GM11168 (cell line): ENCODE measurements around the gene SBNO1.
"Not testable (repeated sequence)": the region's sequence is repeated elsewhere in the genome, so short reads cannot be mapped to it uniquely, and the experiment has no call there.

ENCODE experiments used
- in situ Hi-C: fragments of 300-500 bp; cut with MboI; formaldehyde crosslinking; loops from one replicate; pipeline ENCODE4 v1.12.0; 2022; ENCODE audit warnings: low sequenced_read_pairs; ENCODE audit not compliant: unreplicated experiment

The SBNO1 gene

DNA sequence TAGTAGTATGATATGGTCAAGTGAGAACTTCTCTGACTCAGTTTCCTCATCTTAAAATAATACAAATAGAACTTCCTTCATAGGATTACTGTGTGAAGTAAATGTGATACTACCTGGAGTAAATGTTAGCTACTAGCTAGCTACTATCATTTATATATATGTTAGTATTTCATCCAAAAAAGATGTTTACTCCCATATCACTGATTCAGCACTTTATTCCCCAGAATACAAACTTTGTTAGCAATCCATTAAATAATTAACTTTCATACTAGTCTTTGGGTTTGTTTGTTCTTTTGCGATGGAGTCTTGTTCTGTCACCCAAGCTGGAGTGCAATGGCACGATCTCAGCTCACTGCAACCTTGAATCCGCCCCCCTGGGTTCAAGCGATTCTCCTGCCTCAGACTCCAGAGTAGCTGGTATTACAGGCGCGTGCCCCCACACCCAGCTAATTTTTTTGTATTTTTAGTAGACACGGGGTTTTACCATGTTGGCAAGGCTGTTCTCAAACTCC, 8.4 kb downstream of the SBNO1 start:
- in situ Hi-C loops = no loop called here

- in situ Hi-C loops = no loop called here
Observed at GRCh38 chr12:123354600-123354999, 10.0 kb downstream of the SBNO1 start.

DNA sequence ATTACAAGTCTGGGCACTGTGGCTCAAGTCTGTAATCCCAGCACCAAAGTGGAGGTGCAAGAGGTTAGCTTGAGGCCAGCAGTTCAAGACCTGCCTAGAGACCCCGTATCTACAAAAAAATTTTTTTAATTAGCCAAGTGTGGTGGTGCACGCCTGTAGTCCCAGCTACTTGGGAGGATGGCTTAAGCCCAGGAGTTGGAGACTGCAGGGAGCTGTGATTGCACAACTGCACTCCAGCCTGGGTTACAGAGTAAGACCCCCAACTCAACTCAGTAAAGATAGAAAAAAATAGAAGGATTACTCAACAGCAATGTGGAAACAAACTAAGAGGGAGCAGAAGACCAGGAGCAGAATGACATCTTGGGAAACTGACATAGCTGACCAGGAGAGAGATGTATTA, 13.3 kb downstream of the SBNO1 start:
- in situ Hi-C loops = no loop called here

DNA sequence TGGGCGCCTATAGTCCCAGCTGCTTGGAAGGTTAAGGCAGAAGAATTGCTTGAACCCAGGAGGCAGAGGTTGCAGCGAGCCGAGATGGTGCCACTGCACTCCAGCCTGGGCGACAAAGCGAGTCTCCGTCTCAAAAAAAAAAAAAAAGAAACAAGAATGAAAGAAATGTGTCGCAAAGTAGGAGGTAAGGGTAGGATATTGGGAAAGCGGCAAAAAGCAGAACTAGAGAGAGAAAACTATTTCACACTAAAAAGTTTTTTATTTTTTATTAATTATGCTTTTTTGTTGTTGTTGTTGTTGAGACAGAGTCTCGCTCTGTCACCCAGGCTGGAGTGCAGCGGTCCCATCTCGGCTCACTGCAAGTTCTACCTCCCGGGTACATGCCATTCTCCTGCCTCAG, 17.7 kb downstream of the SBNO1 start:
- in situ Hi-C loops = no loop called here

- in situ Hi-C loops = no loop called here
Observed at GRCh38 chr12:123344086-123344485, 20.6 kb downstream of the SBNO1 start.

DNA sequence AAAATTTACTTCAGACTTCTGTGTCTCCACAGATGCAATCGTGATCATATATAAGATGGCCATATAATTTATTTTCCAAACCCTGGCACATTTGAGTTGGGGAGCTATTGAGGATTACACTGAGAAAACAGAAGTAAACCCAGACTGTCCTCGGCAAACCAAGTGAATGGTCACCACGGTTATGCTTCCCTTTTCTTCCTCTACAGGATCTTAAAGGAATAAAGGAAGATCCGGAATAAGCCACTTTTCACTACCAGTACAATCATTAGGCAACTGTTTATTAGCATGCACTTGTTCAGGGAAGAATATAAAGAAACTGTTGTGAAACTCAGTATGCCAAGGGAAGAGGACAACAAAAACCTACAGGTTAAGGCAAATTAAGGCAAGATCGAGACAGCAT, 27.6 kb downstream of the SBNO1 start:
- in situ Hi-C loops = no loop called here

DNA sequence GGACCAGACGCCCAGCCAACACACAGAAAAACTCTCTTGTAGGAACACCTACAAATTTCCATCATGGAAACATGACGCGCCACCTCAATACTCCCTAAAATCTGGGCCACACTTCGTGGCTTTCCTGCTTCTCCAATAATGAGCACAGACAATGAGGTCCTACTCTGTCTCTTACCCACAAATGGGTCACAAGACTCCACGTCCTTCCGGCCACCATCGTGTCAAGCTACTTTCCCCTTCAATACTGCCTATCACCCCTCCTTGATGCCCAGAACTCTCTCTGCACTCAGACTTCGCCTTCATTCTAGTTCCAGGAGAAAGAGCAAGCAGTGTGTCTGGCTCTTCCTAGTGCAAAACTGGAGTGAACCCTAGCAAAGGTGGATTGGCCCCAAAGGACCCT, 28.1 kb downstream of the SBNO1 start:
- in situ Hi-C loops = no loop called here

DNA sequence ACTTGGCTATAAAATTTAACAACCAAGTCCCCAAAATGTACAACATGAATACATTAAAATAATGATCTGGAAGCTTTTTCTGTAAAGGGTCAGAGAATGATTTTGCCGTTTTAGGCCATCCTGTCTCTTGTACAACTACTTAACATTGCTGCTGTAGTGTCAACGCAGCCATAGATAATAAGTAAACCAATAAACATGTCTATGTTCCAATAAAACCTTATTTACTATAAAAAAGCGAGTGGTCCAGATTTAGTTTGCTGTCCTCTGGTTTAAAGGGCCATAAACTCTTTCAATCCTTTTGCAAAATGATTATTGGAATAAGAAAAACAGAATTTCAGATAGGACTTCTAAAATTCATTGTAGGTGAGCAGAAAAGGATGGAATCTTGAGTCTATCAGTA, 29.2 kb downstream of the SBNO1 start:
- in situ Hi-C loops = no loop called here

DNA sequence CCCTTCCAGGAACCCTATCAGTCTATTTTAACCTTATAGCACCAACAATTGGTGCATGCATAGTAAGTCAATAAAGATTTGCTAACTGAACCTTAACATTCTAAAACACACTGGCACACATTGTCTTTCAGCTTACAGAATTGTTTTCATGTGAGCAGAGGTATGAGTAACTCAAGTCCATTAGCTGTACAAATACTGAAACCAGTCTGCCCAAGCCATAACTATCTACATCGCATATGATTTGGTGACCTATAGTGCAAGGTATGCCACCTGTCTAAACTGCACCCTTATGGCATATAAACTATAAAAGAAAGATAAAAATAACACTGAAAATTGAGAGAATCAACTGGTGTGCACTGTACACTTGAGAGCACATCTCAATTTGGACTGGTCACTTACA, 34.8 kb downstream of the SBNO1 start:
- in situ Hi-C loops = no loop called here

DNA sequence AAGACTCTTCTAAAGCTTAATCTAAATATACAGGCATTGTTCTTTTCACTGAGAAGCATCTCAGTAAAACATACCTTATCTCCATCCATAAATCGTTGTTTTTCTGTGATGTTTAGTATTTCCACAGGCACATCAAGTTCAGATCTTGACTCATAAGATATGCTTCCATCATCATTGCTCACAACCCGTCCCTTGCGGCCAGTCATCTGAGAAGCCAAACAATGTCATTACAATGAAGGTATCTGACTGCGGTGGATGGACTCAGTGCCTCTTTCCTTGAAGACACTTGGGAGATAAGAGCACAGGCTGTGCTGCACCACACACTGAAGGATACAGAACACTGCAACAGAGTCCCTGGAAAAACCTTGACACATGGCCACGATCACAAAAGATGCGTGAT, 44.8 kb downstream of the SBNO1 start:
- in situ Hi-C loops = no loop called here

DNA sequence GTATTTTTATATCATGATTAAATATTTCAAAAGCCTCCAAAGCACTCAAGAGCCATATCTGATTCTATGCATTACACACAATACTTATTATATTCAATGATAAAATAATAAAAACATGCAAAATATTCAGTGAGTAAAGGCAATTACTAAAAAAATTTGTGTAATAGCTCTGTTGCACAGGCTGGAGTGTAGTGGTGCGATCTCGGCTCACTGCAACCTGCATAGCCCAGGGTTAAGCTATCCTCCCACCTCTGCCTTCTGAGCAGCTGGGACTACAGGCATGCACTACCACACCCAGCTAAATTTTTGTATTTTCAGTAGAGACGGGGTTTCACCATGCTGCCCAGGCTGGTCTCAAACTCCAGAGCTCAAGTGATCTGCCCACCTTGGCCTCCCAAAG, 45.4 kb downstream of the SBNO1 start:
- in situ Hi-C loops = no loop called here

DNA sequence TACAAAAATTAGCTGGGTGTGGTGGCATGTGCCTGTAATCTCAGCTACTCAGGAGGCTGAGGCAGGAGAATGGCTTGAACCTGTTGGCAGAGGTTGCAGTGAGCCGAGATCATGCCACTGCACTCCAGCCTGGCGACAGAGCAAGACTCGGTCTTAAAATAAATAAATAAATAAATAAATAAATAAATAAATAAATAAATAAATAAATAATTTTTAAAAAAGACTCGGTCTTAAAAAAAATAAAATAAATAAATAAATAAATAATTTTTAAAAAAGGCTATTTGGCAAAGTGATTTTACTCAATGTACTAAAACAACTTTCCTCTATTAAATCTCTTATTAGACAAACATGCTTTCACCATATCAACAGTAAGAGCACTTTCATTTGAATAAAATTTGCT, 51.6 kb downstream of the SBNO1 start:
- in situ Hi-C loops = not testable (repeated sequence)

- in situ Hi-C loops = no loop called here
Observed at GRCh38 chr12:123306200-123306599, 58.4 kb downstream of the SBNO1 start.

DNA sequence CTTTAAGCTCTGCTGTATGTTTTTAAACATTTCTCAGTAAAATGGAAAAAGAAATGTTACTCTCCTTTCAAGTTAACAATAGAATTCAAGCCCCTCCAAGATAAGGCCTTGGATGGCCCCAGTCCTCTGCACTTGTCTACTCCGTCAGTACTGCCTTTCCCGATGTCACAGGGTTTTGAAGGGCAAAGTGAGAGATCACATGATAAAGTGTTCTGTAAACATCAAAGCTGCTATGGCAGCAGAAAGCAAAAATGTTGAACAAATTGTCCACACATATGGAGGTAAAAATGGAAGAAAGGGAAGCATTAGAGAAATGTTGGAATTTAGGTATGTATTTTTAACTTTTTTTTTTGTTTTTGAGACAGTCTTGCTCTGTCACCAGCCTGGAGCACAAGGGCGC, 59.5 kb downstream of the SBNO1 start:
- in situ Hi-C loops = no loop called here

DNA sequence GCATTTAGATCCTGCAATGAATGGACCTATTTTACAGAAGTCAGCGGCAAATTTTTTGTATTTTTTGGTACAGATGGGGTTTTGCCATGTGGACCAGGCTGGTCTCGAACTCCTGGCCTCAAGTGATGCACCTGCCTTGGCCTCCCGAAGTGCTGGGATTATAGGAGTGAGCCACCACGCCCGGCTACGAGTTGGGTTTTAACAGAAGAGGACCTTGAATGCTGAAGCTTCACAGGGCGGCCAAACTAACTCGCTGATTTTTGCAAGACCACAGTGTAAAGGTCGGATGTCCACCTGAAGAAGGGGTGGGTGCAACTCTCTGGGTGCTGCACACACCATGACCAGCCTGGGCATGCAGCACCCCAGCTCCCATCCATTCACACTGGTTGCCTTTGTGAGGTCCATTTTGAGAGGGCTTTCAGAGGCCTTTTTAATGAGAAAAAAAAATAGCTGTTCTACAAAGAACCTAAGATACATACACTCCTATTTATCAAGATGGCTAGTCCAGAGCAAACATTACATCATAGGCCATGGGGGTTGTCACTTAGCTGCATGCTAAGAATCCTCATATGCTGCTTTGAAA, 71.4 kb downstream of the SBNO1 start:
- in situ Hi-C loops = no loop called here

DNA sequence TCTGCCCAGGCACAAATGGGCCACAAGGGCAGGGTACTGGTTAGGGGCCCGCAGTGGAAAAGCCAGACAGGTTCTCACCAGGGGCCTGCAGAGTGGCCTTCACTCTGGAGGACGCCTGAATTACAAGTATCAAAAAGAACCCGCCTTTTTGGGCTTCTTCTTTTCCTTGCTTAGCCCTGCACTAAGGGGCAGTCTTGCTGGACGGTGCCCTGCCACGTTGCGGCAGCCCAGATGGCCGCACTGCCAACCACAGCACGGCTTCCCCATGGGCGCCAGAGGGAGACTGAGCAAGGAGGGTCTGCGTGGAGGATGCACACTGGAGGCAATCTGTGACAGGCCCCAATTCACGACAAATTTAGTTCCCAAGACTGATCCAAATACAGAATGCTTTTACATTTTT, 74.7 kb downstream of the SBNO1 start:
- in situ Hi-C loops = no loop called here

DNA sequence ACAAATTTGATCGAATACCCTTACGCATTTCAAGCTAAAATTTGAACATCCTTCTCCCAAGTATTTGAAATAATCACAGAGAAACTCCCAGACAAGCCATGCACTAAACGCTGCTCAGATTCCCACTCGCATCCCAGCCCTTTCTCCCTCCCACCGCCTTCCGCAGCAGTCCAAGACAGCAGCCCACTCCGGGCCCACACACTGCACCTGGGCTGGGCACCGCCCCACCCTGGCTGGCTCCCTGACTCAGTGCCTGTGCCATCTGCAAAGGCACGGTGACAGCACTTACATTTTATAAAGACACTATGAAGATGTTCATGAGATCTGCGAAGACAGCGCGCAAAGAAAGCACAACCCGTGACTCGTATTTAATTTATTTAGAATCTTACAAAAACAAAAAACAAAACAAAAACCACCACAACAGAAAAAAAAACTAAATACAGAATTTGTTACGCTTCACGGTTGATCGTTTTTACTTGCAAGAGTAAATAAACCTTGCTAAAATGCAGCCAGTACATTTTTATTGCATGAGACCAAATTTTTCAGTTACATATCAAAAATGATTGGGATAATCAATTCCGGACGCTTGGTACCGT, 75.8 kb downstream of the SBNO1 start:
- in situ Hi-C loops = no loop called here

- in situ Hi-C loops = no loop called here
Observed at GRCh38 chr12:123286652-123287373, 77.8 kb downstream of the SBNO1 start.

GRCh38 chr12:123284669-123285068, 80.0 kb downstream of the SBNO1 start:
- in situ Hi-C loops = no loop called here

- in situ Hi-C loops = no loop called here
Observed at GRCh38 chr12:123283461-123283860, 81.2 kb downstream of the SBNO1 start.

- in situ Hi-C loops = no loop called here
Observed at GRCh38 chr12:123282111-123282510, 82.5 kb downstream of the SBNO1 start.

GRCh38 chr12:123280971-123281370, 83.7 kb downstream of the SBNO1 start:
- in situ Hi-C loops = no loop called here
